HT1080 (cell line): ENCODE measurements around the gene NR1H3. TPM values are rescaled to one million over a fixed set of nuclear protein-coding genes. Genes with fewer than 3 reads are reported as not detected.
"Not testable (repeated sequence)": the region's sequence is repeated elsewhere in the genome, so short reads cannot be mapped to it uniquely, and the experiment has no call there.

Experiments used
- DNase-seq: peaks from one replicate; pipeline ENCODE4 v3.0.0-alpha.2; 2015; ENCODE audit warnings: low read depth
- total RNA-seq: library from RNA; depleted of rRNA; stranded (reverse); fragments of >200 nt; shearing (Covaris generic); gene quantifications from 2 replicates; pipeline ENCODE4 v1.2.3, GENCODE V29; 2014; rRNA removed

NR1H3 gene
- total RNA-seq, 1 experiment from 2014 or later: 9.7 TPM

GRCh38 chr11:47302853-47303252, 45.1 kb downstream of the NR1H3 start:
- DNase-seq: no peak

GRCh38 chr11:47305734-47306483, 48.1 kb downstream of the NR1H3 start:
- DNase-seq: no peak

DNA sequence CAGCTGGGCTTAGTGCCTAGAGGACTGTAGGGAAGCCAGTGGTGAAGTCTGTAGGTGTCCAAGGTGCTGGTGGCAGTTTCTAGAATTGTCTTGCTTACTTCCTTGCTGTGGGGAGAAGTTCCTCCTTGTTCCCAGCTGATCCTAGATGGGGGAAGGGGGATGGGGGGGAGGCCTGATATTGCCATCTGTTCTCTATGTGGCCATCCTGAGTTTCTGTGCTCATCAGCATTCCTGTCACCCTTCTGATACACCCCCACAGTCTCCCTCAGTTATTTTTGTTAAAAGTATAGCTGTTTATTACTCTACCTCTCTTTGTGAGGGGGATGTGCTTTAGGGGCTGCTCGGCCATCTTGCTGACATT, 48.7 kb downstream of the NR1H3 start:
- DNase-seq: no peak

- no peak for DNase-seq
Observed at GRCh38 chr11:47308050-47308823, 50.4 kb downstream of the NR1H3 start.

- no peak for DNase-seq
Observed at GRCh38 chr11:47314992-47315391, 57.2 kb downstream of the NR1H3 start.

- DNase-seq: not testable (repeated sequence)
Observed at GRCh38 chr11:47316501-47316900, 58.7 kb downstream of the NR1H3 start.

GRCh38 chr11:47317064-47317828, 59.5 kb downstream of the NR1H3 start:
- DNase-seq: no peak

DNA sequence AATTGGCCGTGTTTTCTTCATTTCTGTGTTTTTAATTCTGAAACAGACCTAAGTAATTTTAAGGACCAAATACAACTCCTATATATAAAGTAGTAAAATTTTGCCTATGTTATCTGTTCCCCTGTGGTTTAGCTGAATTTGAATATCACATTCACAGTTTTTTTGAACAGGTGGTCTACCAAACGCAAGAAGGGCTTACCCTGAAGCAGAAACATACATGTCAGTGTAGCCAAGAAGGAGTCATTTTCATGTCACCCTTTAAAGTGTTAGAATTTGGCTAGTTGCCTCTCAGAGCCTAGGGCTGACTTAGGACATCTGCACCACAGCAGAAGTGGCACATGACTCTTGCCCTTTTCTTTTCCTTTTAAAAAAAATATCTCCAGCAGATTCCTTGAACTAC, 60.4 kb downstream of the NR1H3 start:
- no peak for DNase-seq

Other genes with a start within 250 kb of the NR1H3 start
- gene ARFGAP2, start 81.1 kb upstream of the NR1H3 start, total RNA-seq: 66.5 and 78.6 TPM in 2 replicates
- 57.4 and 64.6 TPM in 2 replicates for gene PACSIN3, start 71.6 kb upstream of the NR1H3 start, total RNA-seq
- 122 and 126 TPM in 2 replicates for gene DDB2, start 43.0 kb upstream of the NR1H3 start, total RNA-seq
- gene ACP2, start 9.2 kb upstream of the NR1H3 start, total RNA-seq: 23.4 and 28.9 TPM in 2 replicates
- gene MADD, start 12.1 kb downstream of the NR1H3 start, total RNA-seq: 17.0 and 19.2 TPM in 2 replicates
- not detected in 2 replicates for gene MYBPC3, start 94.7 kb downstream of the NR1H3 start, total RNA-seq
- gene SPI1, start 120.6 kb downstream of the NR1H3 start, total RNA-seq: not detected in 2 replicates
- 51.9 and 69.9 TPM in 2 replicates for gene SLC39A13, start 150.6 kb downstream of the NR1H3 start, total RNA-seq
- 222 and 245 TPM in 2 replicates for gene PSMC3, start 168.4 kb downstream of the NR1H3 start, total RNA-seq
- not detected in 2 replicates for gene RAPSN, start 191.1 kb downstream of the NR1H3 start, total RNA-seq